ENCODE measurements around the gene SLC44A5. TPM values are rescaled to one million over a fixed set of nuclear protein-coding genes. Genes with fewer than 3 reads are reported as not detected.
"Not testable (repeated sequence)": the region's sequence is repeated elsewhere in the genome, so short reads cannot be mapped to it uniquely, and the experiment has no call there.

SLC44A5 gene
- total RNA-seq, 1 donor from 2014 or later, result 0.69 TPM

DNA sequence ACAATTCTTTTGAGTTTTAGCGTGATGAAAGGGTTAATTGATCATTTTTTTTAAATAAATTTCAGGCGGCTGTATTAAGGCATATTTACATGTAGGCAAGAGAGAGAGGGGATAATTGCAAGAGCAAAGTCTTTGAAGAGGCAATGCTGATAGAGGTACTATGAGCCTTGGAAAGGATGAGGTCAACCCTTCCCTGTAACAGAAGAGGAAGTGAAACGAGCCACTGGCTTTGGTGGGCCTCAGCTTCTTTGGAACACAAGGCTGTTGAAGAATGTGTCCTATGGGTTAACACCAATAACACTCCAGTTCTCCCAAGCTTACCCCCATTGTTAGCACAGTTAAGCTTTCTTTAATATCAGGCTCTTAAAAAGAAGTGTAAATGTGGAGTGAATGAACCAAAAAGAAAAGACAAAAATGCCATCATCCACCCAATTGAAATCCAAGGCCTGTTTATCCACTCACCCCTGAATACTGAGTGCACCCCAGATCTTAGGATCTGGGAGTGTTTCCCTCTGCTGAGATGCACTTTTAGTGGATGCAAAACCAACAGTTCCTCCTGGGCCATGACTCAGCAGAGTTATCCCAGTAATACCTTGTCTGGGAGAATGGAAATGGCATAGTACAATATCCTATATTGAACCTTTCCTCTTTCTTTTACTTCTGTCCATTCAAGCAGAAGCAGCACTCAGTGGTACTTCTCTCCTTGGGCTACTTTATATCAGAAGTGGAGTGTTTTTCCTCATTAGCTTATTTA is 216.4 kb downstream of the SLC44A5 start:
- Mint-ChIP-seq H3K9me3 (peaks cover 12% of the 10 kb centered on the region), H3K27me3 (no peaks in the 10 kb centered on the region), H3K4me3 (no peak overlapping the region), H3K4me1 (peaks cover 30% of the 10 kb centered on the region), H3K36me3 (ENCODE audit: low read depth) (no peaks in the 10 kb centered on the region), H3K27ac (no peak overlapping the region)
- DNase-seq, result no peak
- intact Hi-C loops (cut with micrococcal nuclease), result no loop called here
- ChIA-PET CTCF (no interaction called here), POLR2A (interaction anchor here (0.6 kb wide), 1 partner anchor 392 kb away, joined by 3 read pairs; the partner anchor contains the start of gene RABGGTB)
- TF ChIP-seq, protein P1, sequence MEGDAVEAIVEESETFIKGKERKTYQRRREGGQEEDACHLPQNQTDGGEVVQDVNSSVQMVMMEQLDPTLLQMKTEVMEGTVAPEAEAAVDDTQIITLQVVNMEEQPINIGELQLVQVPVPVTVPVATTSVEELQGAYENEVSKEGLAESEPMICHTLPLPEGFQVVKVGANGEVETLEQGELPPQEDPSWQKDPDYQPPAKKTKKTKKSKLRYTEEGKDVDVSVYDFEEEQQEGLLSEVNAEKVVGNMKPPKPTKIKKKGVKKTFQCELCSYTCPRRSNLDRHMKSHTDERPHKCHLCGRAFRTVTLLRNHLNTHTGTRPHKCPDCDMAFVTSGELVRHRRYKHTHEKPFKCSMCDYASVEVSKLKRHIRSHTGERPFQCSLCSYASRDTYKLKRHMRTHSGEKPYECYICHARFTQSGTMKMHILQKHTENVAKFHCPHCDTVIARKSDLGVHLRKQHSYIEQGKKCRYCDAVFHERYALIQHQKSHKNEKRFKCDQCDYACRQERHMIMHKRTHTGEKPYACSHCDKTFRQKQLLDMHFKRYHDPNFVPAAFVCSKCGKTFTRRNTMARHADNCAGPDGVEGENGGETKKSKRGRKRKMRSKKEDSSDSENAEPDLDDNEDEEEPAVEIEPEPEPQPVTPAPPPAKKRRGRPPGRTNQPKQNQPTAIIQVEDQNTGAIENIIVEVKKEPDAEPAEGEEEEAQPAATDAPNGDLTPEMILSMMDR (IDR thresholded peaks at IDR 0.05), result no peak
- no peak for ATAC-seq (ENCODE audit: low read depth)

DNA sequence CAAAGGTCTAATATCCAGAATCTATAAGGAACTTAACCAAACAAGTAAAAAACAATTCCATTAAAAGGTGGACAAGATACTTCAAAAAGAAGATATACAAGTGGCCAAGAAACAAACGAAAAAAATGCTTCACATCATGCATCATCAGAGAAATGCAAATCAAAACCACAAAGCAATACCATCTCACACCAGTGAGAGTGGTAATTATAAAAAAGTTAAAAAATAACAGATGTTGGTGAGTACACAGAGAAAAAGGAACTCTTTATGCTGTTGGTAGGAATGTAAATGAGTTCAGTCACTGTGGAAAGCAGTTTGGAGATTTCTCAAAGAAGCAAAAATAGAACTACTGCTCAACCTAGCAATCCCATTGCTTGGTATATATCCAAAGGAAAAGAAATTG is 218.6 kb downstream of the SLC44A5 start:
- no peaks in the 10 kb centered on the region for H3K36me3 Mint-ChIP-seq (ENCODE audit: low read depth)
- intact Hi-C loops (cut with micrococcal nuclease), result loop anchor here (1.0 kb wide), 1 partner anchor 53 kb away; no protein-coding TSS in a partner anchor

GRCh38 chr1:75375476-75376447 is 235.2 kb downstream of the SLC44A5 start:
- ATAC-seq (ENCODE audit: low read depth); H3K27me3 Mint-ChIP-seq: not testable (repeated sequence)
- peak overlapping the region; percentile 78 for H3K4me3 Mint-ChIP-seq

More for the DNA sequence above, 218.6 kb downstream of the SLC44A5 start:
- Mint-ChIP-seq H3K4me3 (no peak overlapping the region), H3K27me3 (no peaks in the 10 kb centered on the region), H3K4me1 (peaks cover 30% of the 10 kb centered on the region), H3K27ac (no peak overlapping the region), H3K9me3 (peaks cover 13% of the 10 kb centered on the region)
- ATAC-seq (ENCODE audit: low read depth) (peak; percentile 49), DNase-seq (no peak)
- TF ChIP-seq, protein P1 (IDR thresholded peaks at IDR 0.05), result no peak
- POLR2A ChIA-PET, result no interaction called here
- CTCF ChIA-PET, result no interaction called here

GRCh38 chr1:75373542-75374159 is 237.3 kb downstream of the SLC44A5 start:
- H3K9me3 Mint-ChIP-seq, result peaks cover under 1% of the 10 kb centered on the region
- ATAC-seq (ENCODE audit: low read depth), result no peak
- TF ChIP-seq, protein P1 (IDR thresholded peaks at IDR 0.05), result no peak
- no peak overlapping the region for H3K4me3 Mint-ChIP-seq
- peaks cover 3% of the 10 kb centered on the region for H3K4me1 Mint-ChIP-seq
- no peak overlapping the region for H3K27ac Mint-ChIP-seq
- intact Hi-C loops (cut with micrococcal nuclease), result loop anchor here (10.0 kb wide), 1 partner anchor 109 kb away; no protein-coding TSS in a partner anchor
- CTCF ChIA-PET, result no interaction called here
- no peaks in the 10 kb centered on the region for H3K36me3 Mint-ChIP-seq (ENCODE audit: low read depth)
- POLR2A ChIA-PET, result no interaction called here
- no peak for DNase-seq
- no peaks in the 10 kb centered on the region for H3K27me3 Mint-ChIP-seq

More at GRCh38 chr1:75375476-75376447, 235.2 kb downstream of the SLC44A5 start:
- POLR2A ChIA-PET, result interaction anchor here (0.7 kb wide), 1 partner anchor 34 kb away, joined by 3 read pairs; no protein-coding TSS in a partner anchor
- H3K4me1 Mint-ChIP-seq; H3K36me3 Mint-ChIP-seq (ENCODE audit: low read depth); DNase-seq; H3K9me3 Mint-ChIP-seq; CTCF ChIA-PET: not testable (repeated sequence)
- intact Hi-C loops (cut with micrococcal nuclease), result loop anchor here (10.0 kb wide), 1 partner anchor 111 kb away; no protein-coding TSS in a partner anchor
- H3K27ac Mint-ChIP-seq, result peak overlapping the region; percentile 84

- Mint-ChIP-seq H3K27ac (no peak overlapping the region), H3K27me3 (no peaks in the 10 kb centered on the region), H3K4me1 (no peaks in the 10 kb centered on the region), H3K4me3 (no peak overlapping the region), H3K36me3 (ENCODE audit: low read depth) (no peaks in the 10 kb centered on the region), H3K9me3 (peaks cover 21% of the 10 kb centered on the region)
- CTCF ChIA-PET, result no interaction called here
- DNase-seq (no peak), ATAC-seq (ENCODE audit: low read depth) (no peak)
- intact Hi-C loops (cut with micrococcal nuclease), result no loop called here
- TF ChIP-seq, protein P1 (IDR thresholded peaks at IDR 0.05), result no peak
- POLR2A ChIA-PET, result no interaction called here
These were observed 244.3 kb downstream of the SLC44A5 start for GRCh38 chr1:75366595-75366994.

All from activated B cell treated with CpG ODN at 0.5 μM for 24 hours (primary cell).